GM12878 (cell line): Measurements from ENCODE around the gene ATG4A. TPM values are rescaled to one million over a fixed set of nuclear protein-coding genes. Genes with fewer than 3 reads are reported as not detected.

Source experiments
- ATAC-seq: fragments of 200-7000 bp; cut with Tn5 transposase; 3 replicates; pipeline ENCODE4 v1.9.1; 2020; ENCODE audit warnings: mild to moderate bottlenecking, moderate library complexity
- Bru-seq: library from RNA; stranded (reverse); fragments of 400-500 nt; gene quantifications from one replicate; lab custom pipeline; 2021; lab: Mats Ljungman, UMichigan
- BruChase-seq, 2 experiments: library from RNA; stranded (reverse); fragments of 400-500 nt; gene quantifications; one replicate each; lab custom pipeline; 2021; lab: Mats Ljungman, UMichigan
- BruUV-seq: library from RNA; stranded (reverse); fragments of 400-500 nt; replicated peaks from 2 replicates; lab custom pipeline; 2021; lab: Mats Ljungman, UMichigan
- CTCF ChIA-PET: fragments of 300-600 bp; sonication (Branson Sonifier 250); formaldehyde crosslinking; extraction: SDS; loops from one replicate; lab custom pipeline; 2021; ENCODE audit warnings: inconsistent platforms; lab: Yijun Ruan, JAX
- POLR2A ChIA-PET: fragments of 350-600 bp; formaldehyde crosslinking; extraction: SDS; loops from one replicate; lab custom pipeline; 2021; ENCODE audit warnings: inconsistent platforms; lab: Charles Lee
- RAD21 ChIA-PET: fragments of 300-600 bp; sonication (Branson Sonifier 250); formaldehyde crosslinking; loops from one replicate; lab custom pipeline; 2023; ENCODE audit warnings: antibody characterized with exemption; ENCODE audit not compliant: unreplicated experiment; lab: Charles Lee
- SMC1A ChIA-PET: fragments of 300-600 bp; sonication (Branson Sonifier 250); formaldehyde crosslinking; loops from one replicate; lab custom pipeline; 2023; ENCODE audit not compliant: unreplicated experiment, uncharacterized antibody; lab: Charles Lee
- DNase-seq: peaks from one replicate; pipeline ENCODE4 v3.0.0-alpha.2; 2011; ENCODE audit warnings: low read depth, low spot score
- FAIRE-seq: peaks from 3 replicates; lab custom pipeline; 2011; peaks lifted over from hg19 to GRCh38; lab: Jason Lieb, UNC
- H2AFZ ChIP-seq: 2 replicates; pipeline ENCODE4 v1.6.0; 2011; ENCODE audit warnings: low read depth, low read length, control low read depth; ENCODE audit not compliant: control insufficient read depth
- H3K27ac ChIP-seq: 2 replicates; pipeline ENCODE4 v1.5.1; 2011; ENCODE audit warnings: control low read depth; ENCODE audit not compliant: control insufficient read depth, insufficient read depth
- H3K27me3 ChIP-seq, 2 experiments: replicated peaks in 1 of 2; 2 replicates each; pipeline versions ENCODE4 v1.6.0 to v1.6.1; 2011; ENCODE audit warnings: low read length in 1 of 2; ENCODE audit not compliant: control insufficient read depth in 2 of 2, insufficient read depth in 2 of 2
- H3K36me3 ChIP-seq, 2 experiments: 2 replicates each; pipeline ENCODE4 v1.5.1; 2011; ENCODE audit warnings: low read length in 1 of 2; ENCODE audit not compliant: control insufficient read depth in 2 of 2, insufficient read depth in 2 of 2
- H3K4me1 ChIP-seq: 2 replicates; pipeline ENCODE4 v1.6.1; 2011; ENCODE audit warnings: mild to moderate bottlenecking, low read length, moderate library complexity, mixed read lengths; ENCODE audit not compliant: control insufficient read depth, insufficient read depth
- H3K4me2 ChIP-seq: 2 replicates; pipeline ENCODE4 v1.6.0; 2011; ENCODE audit warnings: control low read depth; ENCODE audit not compliant: control insufficient read depth, insufficient read depth
- H3K4me3 ChIP-seq: fragments of 200-600 bp; sonication (generic); 2 replicates; pipeline ENCODE4 v1.5.1; 2016
- H3K79me2 ChIP-seq: 2 replicates; pipeline ENCODE4 v1.6.0; 2011; ENCODE audit warnings: low read length; ENCODE audit not compliant: control insufficient read depth, insufficient read depth
- H3K9ac ChIP-seq: 2 replicates; pipeline ENCODE4 v1.8.0; 2011; ENCODE audit warnings: low read length, control low read depth, mixed read lengths; ENCODE audit not compliant: control insufficient read depth, insufficient read depth
- H3K9me3 ChIP-seq: replicated peaks from 3 replicates; pipeline ENCODE4 v1.5.1; 2011; ENCODE audit warnings: mild to moderate bottlenecking, low read length; ENCODE audit not compliant: control insufficient read depth, insufficient read depth
- H4K20me1 ChIP-seq: 2 replicates; pipeline ENCODE4 v1.6.0; 2011; ENCODE audit not compliant: control insufficient read depth, insufficient read depth
- EGR1 ChIP-seq, 2 experiments: IDR thresholded peaks; 1 replicate in 1 of 2; 2 replicates in 1 of 2; pipeline ENCODE4 v1.6.1; 2011 to 2012; ENCODE audit warnings: low read depth in 2 of 2, low read length in 2 of 2, borderline replicate concordance in 1 of 2, mild to moderate bottlenecking in 1 of 2, moderate library complexity in 1 of 2
- GABPA ChIP-seq: IDR thresholded peaks from 2 replicates; pipeline ENCODE4 v1.6.1; 2014; ENCODE audit warnings: antibody characterized with exemption, low read depth, mild to moderate bottlenecking, inconsistent platforms
- HCFC1 ChIP-seq: fragments of 150-350 bp; IDR thresholded peaks from 2 replicates; pipeline ENCODE4 v1.6.1; 2014; ENCODE audit warnings: low read length
- NBN ChIP-seq: fragments of 450-650 bp; IDR thresholded peaks from 2 replicates; pipeline ENCODE4 v1.6.1; 2016
- PML ChIP-seq: IDR thresholded peaks from 2 replicates; pipeline ENCODE4 v1.6.1; 2012; ENCODE audit warnings: low read length, inconsistent platforms
- POLR2AphosphoS5 ChIP-seq: IDR thresholded peaks from 2 replicates; pipeline ENCODE4 v1.6.1; 2011; ENCODE audit warnings: mild to moderate bottlenecking, low read length, inconsistent platforms
- RUNX3 ChIP-seq: IDR thresholded peaks from 2 replicates; pipeline ENCODE4 v1.6.1; 2012; ENCODE audit warnings: low read length, inconsistent platforms
- SIX5 ChIP-seq: IDR thresholded peaks from 2 replicates; pipeline ENCODE4 v1.6.1; 2011; ENCODE audit warnings: mild to moderate bottlenecking, low read depth, low read length, moderate library complexity; ENCODE audit not compliant: severe bottlenecking
- WGBS: methylation state at CpG from one replicate; pipeline ENCODE4 v1.1.6; 2016; ENCODE audit warnings: low lambda C conversion rate; ENCODE audit not compliant: insufficient replicate concordance, insufficient coverage; ENCODE audit errors: missing lambda C conversion rate; 5-methylcytosine and 5-hydroxymethylcytosine counted together
- in situ Hi-C: fragments of 300-500 bp; cut with MboI; formaldehyde crosslinking; loops from 9 replicates; pipeline ENCODE4 v1.14.3; 2018; ENCODE audit warnings: mixed read lengths
- intact Hi-C: fragments of 100-400 bp; cut with micrococcal nuclease; formaldehyde crosslinking; loops from one replicate; pipeline ENCODE4 v1.14.2; 2022; ENCODE audit not compliant: unreplicated experiment
- long read RNA-seq, 2 experiments: library from polyadenylated mRNA; unstranded; transcript quantifications; one replicate each; pipeline ENCODE4 v2.0.0, GENCODE V29; 2019 to 2020
- polyA minus RNA-seq, 3 experiments: library from RNA; depleted of rRNA, polyadenylated mRNA; stranded (reverse); fragments of >200 nt; gene quantifications; 2 replicates each; pipeline ENCODE4 v1.2.3, GENCODE V29; 2011
- polyA plus RNA-seq, 11 experiments: library from polyadenylated mRNA; depleted of rRNA in 4 of 11; unstranded in 6 of 11; stranded (reverse) in 5 of 11; fragments of >200 nt; fragmentation: Nextera tagmentation in 4 of 11; fragmentation: Illumina TruSeq in 1 of 11; extraction: Ambion mirVana in 4 of 11; extraction: Trizol in 1 of 11; gene quantifications; 1 replicate in 1 of 11; 2 replicates in 10 of 11; pipeline versions ENCODE4 v1.2.1 to v1.2.3, GENCODE V29; 2011 to 2016; ENCODE audit warnings: inconsistent platforms in 2 of 11, missing spikeins in 2 of 11, low read depth in 1 of 11
- total RNA-seq, 4 experiments: library from RNA; depleted of rRNA in 3 of 4; stranded (reverse); fragments of >200 nt in 3 of 4; fragmentation: Illumina TruSeq in 1 of 4; extraction: Trizol in 1 of 4; gene quantifications; 2 replicates each; pipeline versions ENCODE4 v1.2.1 to v1.2.3, GENCODE V29; 2013 to 2021
- TF ChIP-seq, protein P1 (sequence below): fragments of 450-650 bp; IDR thresholded peaks from 2 replicates; pipeline ENCODE4 v1.6.1; 2017; ENCODE audit warnings: mild to moderate bottlenecking
- TF ChIP-seq, protein P2 (sequence below): fragments of 450-650 bp; IDR thresholded peaks from 2 replicates; pipeline ENCODE4 v1.6.1; 2016; ENCODE audit warnings: mild to moderate bottlenecking
- TF ChIP-seq, protein P3 (sequence below): fragments of 450-650 bp; IDR thresholded peaks from 2 replicates; pipeline ENCODE4 v1.6.1; 2018; ENCODE audit warnings: mild to moderate bottlenecking, low read depth, moderate library complexity; ENCODE audit not compliant: partially characterized antibody

ATG4A gene, protein sequence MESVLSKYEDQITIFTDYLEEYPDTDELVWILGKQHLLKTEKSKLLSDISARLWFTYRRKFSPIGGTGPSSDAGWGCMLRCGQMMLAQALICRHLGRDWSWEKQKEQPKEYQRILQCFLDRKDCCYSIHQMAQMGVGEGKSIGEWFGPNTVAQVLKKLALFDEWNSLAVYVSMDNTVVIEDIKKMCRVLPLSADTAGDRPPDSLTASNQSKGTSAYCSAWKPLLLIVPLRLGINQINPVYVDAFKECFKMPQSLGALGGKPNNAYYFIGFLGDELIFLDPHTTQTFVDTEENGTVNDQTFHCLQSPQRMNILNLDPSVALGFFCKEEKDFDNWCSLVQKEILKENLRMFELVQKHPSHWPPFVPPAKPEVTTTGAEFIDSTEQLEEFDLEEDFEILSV
- total RNA-seq (2013; cell fraction: nucleolus; rRNA removed), result 4.0 and 4.8 TPM in 2 replicates
- total RNA-seq (2014; rRNA removed), result 9.1 and 12.9 TPM in 2 replicates
- 15.1 and 16.0 TPM in 2 replicates for total RNA-seq (2014; rRNA removed; fragmentation: Illumina TruSeq; extraction: Trizol)
- 10.8 and 10.9 TPM in 2 replicates for total RNA-seq (2021)
- polyA plus RNA-seq (2011; ENCODE audit: low read depth), result 8.3 TPM
- 17.3 and 26.0 TPM in 2 replicates for polyA plus RNA-seq (2011; rRNA removed)
- polyA plus RNA-seq (2011; cell fraction: cytosol; rRNA removed), result 7.9 and 9.5 TPM in 2 replicates
- polyA plus RNA-seq (2011; cell fraction: nucleus; rRNA removed), result 13.9 and 15.6 TPM in 2 replicates
- polyA plus RNA-seq (2012), result 7.8 and 8.3 TPM in 2 replicates
- polyA plus RNA-seq (2014; fragmentation: Illumina TruSeq; extraction: Trizol), result 20.4 and 22.0 TPM in 2 replicates
- polyA plus RNA-seq (2014; fragmentation: Nextera tagmentation; extraction: Ambion mirVana), result 10 to 100 TPM; 14.7 to 15.0 TPM
- polyA plus RNA-seq (2014; rRNA removed), result 10.6 and 10.7 TPM in 2 replicates
- polyA plus RNA-seq (2016; fragmentation: Nextera tagmentation; extraction: Ambion mirVana), result 10 to 100 TPM; 16.2 to 16.8 TPM
- polyA minus RNA-seq (2011; rRNA and poly(A)+ RNA removed), result 9.0 and 11.1 TPM in 2 replicates
- polyA minus RNA-seq (2011; cell fraction: cytosol; rRNA and poly(A)+ RNA removed), result 2.8 and 3.1 TPM in 2 replicates
- 4.9 and 5.8 TPM in 2 replicates for polyA minus RNA-seq (2011; cell fraction: nucleus; rRNA and poly(A)+ RNA removed)
- percentile 58 among the genes with signal in this experiment for Bru-seq, nascent RNA
- percentile 59 among the genes with signal in this experiment for BruChase-seq, experiment 1, labeled RNA remaining after a 6-hour chase
- BruChase-seq, experiment 2, labeled RNA remaining after a 2-hour chase, result percentile 62 among the genes with signal in this experiment
- long read RNA-seq, experiment 1, transcript ATG4A-203 (13 exons, 2,315 nt), result major isoform, 14 of 19 reads
- long read RNA-seq, experiment 1, partial matches to known transcripts, result 3 of 19 reads
- long read RNA-seq, experiment 1, other reads (novel, unspliced or antisense), result 2 of 19 reads
- long read RNA-seq, experiment 2, transcript ATG4A-202 (12 exons, 2,129 nt), result minor isoform, 8 of 182 reads
- long read RNA-seq, experiment 2, transcript ATG4A-203 (13 exons, 2,315 nt), result major isoform, 143 of 182 reads
- long read RNA-seq, experiment 2, partial matches to known transcripts, result 13 of 182 reads
- long read RNA-seq, experiment 2, other reads (novel, unspliced or antisense), result 16 of 182 reads

DNA sequence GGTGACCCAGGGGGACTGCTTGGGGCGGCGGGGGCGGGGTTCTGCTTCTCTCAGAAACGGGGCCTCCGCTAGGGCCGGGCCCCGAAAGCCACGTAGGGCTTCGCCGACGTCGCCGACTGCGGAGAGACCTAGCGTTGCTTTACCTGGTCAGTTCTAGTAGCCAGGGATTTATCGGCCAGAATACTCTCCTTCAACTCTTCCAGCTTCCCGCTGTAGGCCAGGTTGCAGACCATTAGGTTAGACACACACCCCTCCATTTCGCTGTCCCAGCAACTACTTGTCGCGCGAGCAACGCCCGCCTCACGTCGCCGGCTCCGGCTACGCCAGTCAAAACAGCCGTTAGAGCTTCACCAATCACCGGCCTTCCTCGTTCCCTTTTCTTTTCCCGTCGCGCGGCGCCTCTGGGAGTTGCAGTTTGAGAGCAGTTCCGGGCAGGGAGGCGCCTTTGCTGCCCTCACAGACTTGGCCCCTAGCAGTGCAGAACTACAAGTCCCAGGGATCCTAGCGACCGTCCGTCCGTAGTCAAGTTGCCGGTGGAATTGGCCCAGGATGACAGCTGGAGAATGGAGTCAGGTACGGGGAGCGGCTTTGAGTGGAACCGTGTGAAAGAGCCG, at the start of gene ATG4A, which contains the start of gene PSMD10:
TSS of gene ATG4A (plus strand) at position 515 of the 614 bp plus-strand sequence. CDS start at position 564, 49 bp downstream.
TSS of gene PSMD10 (minus strand) at position 279 of the 614 bp plus-strand sequence. CDS start at position 257, 22 bp downstream.
- DNase-seq (peak; percentile 71), ATAC-seq (peak; percentile 97), FAIRE-seq (peak; percentile 74)
- H3K27me3 ChIP-seq, result no peaks in the 10 kb centered on the region
- peak within 1 kb of the TSS; percentile 78 for H3K4me3 ChIP-seq
- H3K36me3 ChIP-seq, result 0 out of 4 replicates have a peak, but pooled peaks cover 0 to 4% of the 10 kb centered on the region in 2 experiments
- peak within 1 kb of the TSS; percentile 77 for H2AFZ ChIP-seq
- no TSS peak for BruUV-seq
- H3K27ac ChIP-seq, result peak within 1 kb of the TSS; percentile 66
- in situ Hi-C loops, result no loop called here
- intact Hi-C loops, result no loop called here
- POLR2A ChIA-PET, result interaction anchor here (0.9 kb wide), 1 partner anchor 18 kb away, joined by 11 read pairs; no protein-coding TSS in a partner anchor
- H3K9ac ChIP-seq, result peak within 1 kb of the TSS; percentile 80
- H3K4me2 ChIP-seq, result peak within 1 kb of the TSS; percentile 35; the same call in 1 of the 2 replicates
- CTCF ChIA-PET, result interaction anchor here (1.1 to 1.6 kb wide), 2 partner anchors 47 to 48 kb away, joined by 3 to 4 read pairs; no protein-coding TSS in a partner anchor
- no peaks in the 10 kb centered on the region; the same call in 2 of the 3 replicates for H3K9me3 ChIP-seq
- peaks cover 14% of the 10 kb centered on the region for H3K79me2 ChIP-seq
- RAD21 ChIA-PET, result no interaction called here
- no peaks in the 10 kb centered on the region for H3K4me1 ChIP-seq
- 29% methylated on average over 47 of the region's 47 CpGs for WGBS
- H4K20me1 ChIP-seq, result no peaks in the 10 kb centered on the region
- SMC1A ChIA-PET, result interaction anchor here (0.7 to 1.1 kb wide), 3 partner anchors 23 to 1416 kb away, joined by 3 to 4 read pairs (median 3); no protein-coding TSS in a partner anchor
- TF ChIP-seq, protein P1, sequence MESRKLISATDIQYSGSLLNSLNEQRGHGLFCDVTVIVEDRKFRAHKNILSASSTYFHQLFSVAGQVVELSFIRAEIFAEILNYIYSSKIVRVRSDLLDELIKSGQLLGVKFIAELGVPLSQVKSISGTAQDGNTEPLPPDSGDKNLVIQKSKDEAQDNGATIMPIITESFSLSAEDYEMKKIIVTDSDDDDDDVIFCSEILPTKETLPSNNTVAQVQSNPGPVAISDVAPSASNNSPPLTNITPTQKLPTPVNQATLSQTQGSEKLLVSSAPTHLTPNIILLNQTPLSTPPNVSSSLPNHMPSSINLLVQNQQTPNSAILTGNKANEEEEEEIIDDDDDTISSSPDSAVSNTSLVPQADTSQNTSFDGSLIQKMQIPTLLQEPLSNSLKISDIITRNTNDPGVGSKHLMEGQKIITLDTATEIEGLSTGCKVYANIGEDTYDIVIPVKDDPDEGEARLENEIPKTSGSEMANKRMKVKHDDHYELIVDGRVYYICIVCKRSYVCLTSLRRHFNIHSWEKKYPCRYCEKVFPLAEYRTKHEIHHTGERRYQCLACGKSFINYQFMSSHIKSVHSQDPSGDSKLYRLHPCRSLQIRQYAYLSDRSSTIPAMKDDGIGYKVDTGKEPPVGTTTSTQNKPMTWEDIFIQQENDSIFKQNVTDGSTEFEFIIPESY, result no peak
- TF ChIP-seq RUNX3, result no peak
- TF ChIP-seq, protein P2, sequence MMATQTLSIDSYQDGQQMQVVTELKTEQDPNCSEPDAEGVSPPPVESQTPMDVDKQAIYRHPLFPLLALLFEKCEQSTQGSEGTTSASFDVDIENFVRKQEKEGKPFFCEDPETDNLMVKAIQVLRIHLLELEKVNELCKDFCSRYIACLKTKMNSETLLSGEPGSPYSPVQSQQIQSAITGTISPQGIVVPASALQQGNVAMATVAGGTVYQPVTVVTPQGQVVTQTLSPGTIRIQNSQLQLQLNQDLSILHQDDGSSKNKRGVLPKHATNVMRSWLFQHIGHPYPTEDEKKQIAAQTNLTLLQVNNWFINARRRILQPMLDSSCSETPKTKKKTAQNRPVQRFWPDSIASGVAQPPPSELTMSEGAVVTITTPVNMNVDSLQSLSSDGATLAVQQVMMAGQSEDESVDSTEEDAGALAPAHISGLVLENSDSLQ, result peak; percentile 94
- peak; percentile 88 for TF ChIP-seq SIX5
- TF ChIP-seq, protein P3, sequence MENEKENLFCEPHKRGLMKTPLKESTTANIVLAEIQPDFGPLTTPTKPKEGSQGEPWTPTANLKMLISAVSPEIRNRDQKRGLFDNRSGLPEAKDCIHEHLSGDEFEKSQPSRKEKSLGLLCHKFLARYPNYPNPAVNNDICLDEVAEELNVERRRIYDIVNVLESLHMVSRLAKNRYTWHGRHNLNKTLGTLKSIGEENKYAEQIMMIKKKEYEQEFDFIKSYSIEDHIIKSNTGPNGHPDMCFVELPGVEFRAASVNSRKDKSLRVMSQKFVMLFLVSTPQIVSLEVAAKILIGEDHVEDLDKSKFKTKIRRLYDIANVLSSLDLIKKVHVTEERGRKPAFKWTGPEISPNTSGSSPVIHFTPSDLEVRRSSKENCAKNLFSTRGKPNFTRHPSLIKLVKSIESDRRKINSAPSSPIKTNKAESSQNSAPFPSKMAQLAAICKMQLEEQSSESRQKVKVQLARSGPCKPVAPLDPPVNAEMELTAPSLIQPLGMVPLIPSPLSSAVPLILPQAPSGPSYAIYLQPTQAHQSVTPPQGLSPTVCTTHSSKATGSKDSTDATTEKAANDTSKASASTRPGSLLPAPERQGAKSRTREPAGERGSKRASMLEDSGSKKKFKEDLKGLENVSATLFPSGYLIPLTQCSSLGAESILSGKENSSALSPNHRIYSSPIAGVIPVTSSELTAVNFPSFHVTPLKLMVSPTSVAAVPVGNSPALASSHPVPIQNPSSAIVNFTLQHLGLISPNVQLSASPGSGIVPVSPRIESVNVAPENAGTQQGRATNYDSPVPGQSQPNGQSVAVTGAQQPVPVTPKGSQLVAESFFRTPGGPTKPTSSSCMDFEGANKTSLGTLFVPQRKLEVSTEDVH, result peak; percentile 32
- TF ChIP-seq POLR2AphosphoS5, result peak; percentile 62
- TF ChIP-seq HCFC1, result peak; percentile 94
- 0 out of 2 replicates have a peak, but pooled peaks have one; percentile 30 for TF ChIP-seq NBN
- 0 out of 2 replicates have a peak, but pooled peaks have one; percentile 60 for TF ChIP-seq PML
- TF ChIP-seq GABPA, result peak; percentile 78
- TF ChIP-seq EGR1 (IDR thresholded peaks at IDR 0.05; ENCODE audit: borderline replicate concordance in 1 of 2, low read depth in 2 of 2, low read length in 2 of 2), result peak in 1 of 2 experiments; percentile 59; a peak in 1 of 3 replicates
